GM23338 (cell line): ENCODE data around the gene RGS17. TPM values are rescaled to one million over a fixed set of nuclear protein-coding genes. Genes with fewer than 3 reads are reported as not detected.

ENCODE experiments used
- ATAC-seq: fragments of 200-7000 bp; cut with Tn5 transposase; 3 replicates; pipeline ENCODE4 v1.9.1; 2020
- DNase-seq: peaks from one replicate; pipeline ENCODE4 v3.0.0-alpha.2; 2015; ENCODE audit warnings: low spot score
- H2AFZ ChIP-seq: fragments of 200-600 bp; sonication (generic); 2 replicates; pipeline ENCODE4 v1.8.0; 2016; ENCODE audit warnings: antibody characterized with exemption, mild to moderate bottlenecking, moderate library complexity
- H3F3A ChIP-seq: fragments of 200-600 bp; sonication (generic); replicated peaks from 2 replicates; pipeline ENCODE4 v1.8.0; 2017; ENCODE audit warnings: antibody characterized with exemption, mixed run types, low read depth
- H3K27ac ChIP-seq: fragments of 200-600 bp; sonication (generic); 2 replicates; pipeline ENCODE4 v1.6.1; 2016; ENCODE audit warnings: low read depth
- H3K27me3 ChIP-seq: fragments of 200-600 bp; sonication (generic); 2 replicates; pipeline ENCODE4 v1.8.0; 2016; ENCODE audit warnings: mild to moderate bottlenecking, mixed run types, moderate library complexity; ENCODE audit not compliant: insufficient read depth
- H3K36me3 ChIP-seq: fragments of 200-600 bp; sonication (generic); 2 replicates; pipeline ENCODE4 v1.8.0; 2016; ENCODE audit warnings: mild to moderate bottlenecking; ENCODE audit not compliant: insufficient read depth
- H3K4me1 ChIP-seq: fragments of 200-600 bp; sonication (generic); 2 replicates; pipeline ENCODE4 v1.8.0; 2016; ENCODE audit warnings: mild to moderate bottlenecking, moderate library complexity; ENCODE audit not compliant: insufficient read depth
- H3K4me2 ChIP-seq: fragments of 200-600 bp; sonication (generic); 2 replicates; pipeline ENCODE4 v1.7.1; 2017; ENCODE audit warnings: mixed run types
- H3K4me3 ChIP-seq: fragments of 200-600 bp; sonication (generic); 2 replicates; pipeline ENCODE4 v1.6.1; 2016; ENCODE audit warnings: mixed run types
- H3K79me2 ChIP-seq: fragments of 200-600 bp; sonication (generic); replicated peaks from 2 replicates; pipeline ENCODE4 v1.8.0; 2017; ENCODE audit warnings: mild to moderate bottlenecking; ENCODE audit not compliant: insufficient read depth
- H3K9me2 ChIP-seq: fragments of 200-600 bp; sonication (generic); 2 replicates; pipeline ENCODE4 v1.8.0; 2017; ENCODE audit not compliant: insufficient read depth
- H4K20me1 ChIP-seq: fragments of 200-600 bp; sonication (generic); replicated peaks from 2 replicates; pipeline ENCODE4 v1.8.0; 2017; ENCODE audit warnings: mild to moderate bottlenecking; ENCODE audit not compliant: insufficient read depth
- H3K27ac Mint-ChIP-seq: 2 replicates; pipeline ENCODE4 v1.8.0; 2020; ENCODE audit warnings: inconsistent platforms, mild to moderate bottlenecking, moderate library complexity, mixed read lengths
- H3K27me3 Mint-ChIP-seq: 3 replicates; pipeline ENCODE4 v1.8.0; 2022; ENCODE audit warnings: low read depth, mild to moderate bottlenecking, moderate library complexity, mixed read lengths, inconsistent platforms; ENCODE audit not compliant: insufficient read depth, poor library complexity
- H3K36me3 Mint-ChIP-seq: 3 replicates; pipeline ENCODE4 v1.8.0; 2021; ENCODE audit warnings: low read depth, mild to moderate bottlenecking, inconsistent platforms, moderate library complexity, mixed read lengths
- H3K4me1 Mint-ChIP-seq: 3 replicates; pipeline ENCODE4 v1.8.0; 2020; ENCODE audit warnings: mild to moderate bottlenecking, inconsistent platforms, mixed read lengths
- H3K4me3 Mint-ChIP-seq: 3 replicates; pipeline ENCODE4 v1.8.0; 2021; ENCODE audit warnings: moderate library complexity, mild to moderate bottlenecking, inconsistent platforms, mixed read lengths
- H3K9me3 Mint-ChIP-seq: 3 replicates; pipeline ENCODE4 v1.8.0; 2020; ENCODE audit warnings: moderate library complexity, mild to moderate bottlenecking, inconsistent platforms, mixed read lengths
- CREB1 ChIP-seq: fragments of 250-450 bp; sonication (Bioruptor Pico); IDR thresholded peaks from 2 replicates; pipeline ENCODE4 v1.5.0; 2020; ENCODE audit warnings: low read depth, mild to moderate bottlenecking, moderate library complexity
- EZH2phosphoT487 ChIP-seq: fragments of 200-600 bp; sonication (generic); IDR thresholded peaks from one replicate; pipeline ENCODE4 v1.8.1; 2018; ENCODE audit warnings: antibody characterized with exemption; ENCODE audit not compliant: unreplicated experiment
- POLR2AphosphoS5 ChIP-seq: IDR thresholded peaks from 2 replicates; pipeline ENCODE4 v1.6.1; 2016; ENCODE audit warnings: antibody characterized with exemption, low read depth
- long read RNA-seq: library from polyadenylated mRNA; unstranded; transcript quantifications from one replicate; pipeline ENCODE4 v2.0.0, GENCODE V29; 2020; ENCODE audit not compliant: unreplicated experiment
- polyA plus RNA-seq: library from polyadenylated mRNA; unstranded; fragments of >200 nt; fragmentation: Nextera tagmentation; extraction: Ambion mirVana; gene quantifications from 2 replicates; pipeline ENCODE4 v1.2.1, GENCODE V29; 2016
- total RNA-seq: library from RNA; depleted of rRNA; stranded (reverse); fragments of >200 nt; shearing (Covaris generic); gene quantifications from 2 replicates; pipeline ENCODE4 v1.2.3, GENCODE V29; 2014; rRNA removed
- TF ChIP-seq, protein P1 (sequence below): IDR thresholded peaks from one replicate; pipeline ENCODE4 v1.6.1; 2018; ENCODE audit warnings: antibody characterized with exemption; ENCODE audit not compliant: unreplicated experiment

The RGS17 gene, protein sequence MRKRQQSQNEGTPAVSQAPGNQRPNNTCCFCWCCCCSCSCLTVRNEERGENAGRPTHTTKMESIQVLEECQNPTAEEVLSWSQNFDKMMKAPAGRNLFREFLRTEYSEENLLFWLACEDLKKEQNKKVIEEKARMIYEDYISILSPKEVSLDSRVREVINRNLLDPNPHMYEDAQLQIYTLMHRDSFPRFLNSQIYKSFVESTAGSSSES
- 8.3 and 12.1 TPM in 2 replicates for total RNA-seq
- polyA plus RNA-seq = 10.6 and 12.3 TPM in 2 replicates
- long read RNA-seq, transcript RGS17-201 (5 exons, 1,636 nt) = major isoform, 5 of 5 reads
- long read RNA-seq, partial matches to known transcripts = 0 of 5 reads
- long read RNA-seq, other reads (novel, unspliced or antisense) = 0 of 5 reads

DNA sequence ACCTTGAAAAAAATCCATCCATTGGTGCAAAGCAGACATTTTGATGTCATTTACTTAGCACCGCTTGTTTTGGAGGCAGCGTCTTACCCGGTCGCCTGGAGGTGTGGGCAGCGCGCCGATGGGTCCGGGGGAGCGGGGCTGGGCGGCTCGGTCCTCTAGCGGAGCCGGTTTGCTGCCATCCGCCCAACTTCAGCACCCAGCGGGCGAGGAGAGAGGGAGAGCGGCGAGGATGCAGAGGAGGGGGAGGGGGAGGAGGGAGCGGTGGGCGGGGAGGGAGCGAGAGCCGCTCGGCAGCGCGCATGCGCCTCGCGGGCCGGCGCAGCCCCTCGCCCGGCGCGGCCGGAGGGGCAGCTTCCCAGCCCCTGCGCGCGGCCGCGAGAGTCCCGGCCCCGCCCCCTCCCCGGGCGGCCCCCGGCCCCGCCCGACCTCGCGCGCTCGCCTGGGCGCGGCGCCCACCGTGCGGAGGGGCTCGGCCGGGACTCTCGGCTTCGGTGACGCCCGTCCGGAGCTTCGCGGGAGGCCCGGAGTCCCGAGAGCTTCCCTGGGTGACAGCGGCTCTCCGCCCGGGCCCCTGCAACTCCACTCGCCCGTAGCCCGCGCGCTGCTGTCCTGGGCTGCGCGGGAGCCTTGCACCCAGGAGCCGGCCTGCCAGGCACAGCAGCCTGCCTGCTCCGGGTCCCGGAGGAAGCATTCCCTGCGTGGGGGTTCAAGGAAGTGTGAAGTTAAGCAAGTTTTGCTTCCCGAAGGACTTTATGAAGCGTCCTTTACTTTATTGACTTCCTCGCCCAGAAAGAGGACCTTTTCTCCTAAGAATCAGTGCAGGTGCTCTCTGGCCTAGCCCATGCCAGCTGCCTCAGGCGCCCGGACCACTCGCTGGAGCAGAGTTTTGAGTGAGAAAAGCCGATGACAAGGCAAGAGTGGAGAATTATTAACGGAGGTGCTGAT is at the start of gene RGS17:
Gene RGS17 (minus strand): TSS at position 246 of the 945 bp plus-strand sequence. CDS start 87,264 bp downstream, outside the sequence.
- H3K27ac ChIP-seq = no peak within 1 kb of the TSS

DNA sequence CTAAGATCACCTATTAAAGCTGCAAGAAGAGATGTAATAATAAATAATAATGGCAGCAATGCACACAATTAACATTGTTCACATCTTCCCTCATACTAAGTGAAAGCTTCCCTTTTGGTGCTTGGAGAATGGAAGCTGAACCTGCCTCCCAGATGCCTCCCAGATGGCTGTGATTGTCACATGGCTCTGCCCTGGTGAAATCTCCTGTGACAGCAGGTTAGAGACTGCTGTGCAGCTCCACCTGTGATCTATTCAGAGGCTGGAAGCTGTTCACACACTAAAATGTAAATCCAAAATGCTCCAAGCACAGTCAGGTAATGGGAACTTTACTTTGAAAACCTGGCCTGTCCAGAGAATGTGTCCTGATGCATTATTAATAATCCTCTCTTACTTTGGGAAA is 41.7 kb upstream of the RGS17 start:
- no peaks in the 10 kb centered on the region for H3K27me3 Mint-ChIP-seq
- H3K9me2 ChIP-seq = no peaks in the 10 kb centered on the region; the same call in 1 of the 2 replicates
- no peak for ATAC-seq
- no peak for TF ChIP-seq EZH2phosphoT487
- no peak overlapping the region for H3K27ac Mint-ChIP-seq
- no peaks in the 10 kb centered on the region for H3K9me3 Mint-ChIP-seq
- no peak overlapping the region for H2AFZ ChIP-seq
- H3K4me3 ChIP-seq = no peak overlapping the region
- no peaks in the 10 kb centered on the region for H4K20me1 ChIP-seq
- no peaks in the 10 kb centered on the region for H3K36me3 Mint-ChIP-seq
- H3K36me3 ChIP-seq = no peaks in the 10 kb centered on the region
- no peak overlapping the region for H3K4me3 Mint-ChIP-seq
- H3K27ac ChIP-seq = no peak overlapping the region
- DNase-seq = no peak
- H3K4me2 ChIP-seq = no peak overlapping the region
- no peaks in the 10 kb centered on the region for H3K79me2 ChIP-seq
- H3F3A ChIP-seq = no peaks in the 10 kb centered on the region
- H3K27me3 ChIP-seq = no peaks in the 10 kb centered on the region
- no peaks in the 10 kb centered on the region for H3K4me1 ChIP-seq
- no peaks in the 10 kb centered on the region for H3K4me1 Mint-ChIP-seq

More for the DNA sequence above, at the start of gene RGS17:
- H3K9me2 ChIP-seq = no peaks in the 10 kb centered on the region
- H3K4me1 Mint-ChIP-seq = peaks cover 19% of the 10 kb centered on the region
- peak; percentile 83 for DNase-seq
- H3K4me3 Mint-ChIP-seq = peak within 1 kb of the TSS; percentile 92
- H3K36me3 ChIP-seq = no peaks in the 10 kb centered on the region
- peaks cover 23% of the 10 kb centered on the region for H3K4me1 ChIP-seq
- H3K27ac Mint-ChIP-seq = no peak within 1 kb of the TSS
- peaks cover 11% of the 10 kb centered on the region; the same call in 1 of the 3 replicates for H3K36me3 Mint-ChIP-seq
- TF ChIP-seq, protein P1, sequence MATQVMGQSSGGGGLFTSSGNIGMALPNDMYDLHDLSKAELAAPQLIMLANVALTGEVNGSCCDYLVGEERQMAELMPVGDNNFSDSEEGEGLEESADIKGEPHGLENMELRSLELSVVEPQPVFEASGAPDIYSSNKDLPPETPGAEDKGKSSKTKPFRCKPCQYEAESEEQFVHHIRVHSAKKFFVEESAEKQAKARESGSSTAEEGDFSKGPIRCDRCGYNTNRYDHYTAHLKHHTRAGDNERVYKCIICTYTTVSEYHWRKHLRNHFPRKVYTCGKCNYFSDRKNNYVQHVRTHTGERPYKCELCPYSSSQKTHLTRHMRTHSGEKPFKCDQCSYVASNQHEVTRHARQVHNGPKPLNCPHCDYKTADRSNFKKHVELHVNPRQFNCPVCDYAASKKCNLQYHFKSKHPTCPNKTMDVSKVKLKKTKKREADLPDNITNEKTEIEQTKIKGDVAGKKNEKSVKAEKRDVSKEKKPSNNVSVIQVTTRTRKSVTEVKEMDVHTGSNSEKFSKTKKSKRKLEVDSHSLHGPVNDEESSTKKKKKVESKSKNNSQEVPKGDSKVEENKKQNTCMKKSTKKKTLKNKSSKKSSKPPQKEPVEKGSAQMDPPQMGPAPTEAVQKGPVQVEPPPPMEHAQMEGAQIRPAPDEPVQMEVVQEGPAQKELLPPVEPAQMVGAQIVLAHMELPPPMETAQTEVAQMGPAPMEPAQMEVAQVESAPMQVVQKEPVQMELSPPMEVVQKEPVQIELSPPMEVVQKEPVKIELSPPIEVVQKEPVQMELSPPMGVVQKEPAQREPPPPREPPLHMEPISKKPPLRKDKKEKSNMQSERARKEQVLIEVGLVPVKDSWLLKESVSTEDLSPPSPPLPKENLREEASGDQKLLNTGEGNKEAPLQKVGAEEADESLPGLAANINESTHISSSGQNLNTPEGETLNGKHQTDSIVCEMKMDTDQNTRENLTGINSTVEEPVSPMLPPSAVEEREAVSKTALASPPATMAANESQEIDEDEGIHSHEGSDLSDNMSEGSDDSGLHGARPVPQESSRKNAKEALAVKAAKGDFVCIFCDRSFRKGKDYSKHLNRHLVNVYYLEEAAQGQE = peak; percentile 42
- TF ChIP-seq CREB1 = no peak
- TF ChIP-seq POLR2AphosphoS5 = peak; percentile 30; the same call in 1 of the 2 replicates
- H3K4me2 ChIP-seq = peak within 1 kb of the TSS; percentile 96
- peaks cover 28% of the 10 kb centered on the region for H3K27me3 Mint-ChIP-seq
- H3F3A ChIP-seq = peaks cover 4% of the 10 kb centered on the region; the same call in 1 of the 2 replicates
- peaks cover 6% of the 10 kb centered on the region; the same call in 2 of the 3 replicates for H3K9me3 Mint-ChIP-seq
- H3K79me2 ChIP-seq = peaks cover 16% of the 10 kb centered on the region
- peaks cover 4% of the 10 kb centered on the region; the same call in 1 of the 2 replicates for H4K20me1 ChIP-seq
- peak within 1 kb of the TSS; percentile 98 for H2AFZ ChIP-seq
- ATAC-seq = peak; percentile 75
- peaks cover 39% of the 10 kb centered on the region for H3K27me3 ChIP-seq
- peak within 1 kb of the TSS; percentile 95 for H3K4me3 ChIP-seq
